Measurements from ENCODE around the gene SMTNL1.

SMTNL1 gene

DNA sequence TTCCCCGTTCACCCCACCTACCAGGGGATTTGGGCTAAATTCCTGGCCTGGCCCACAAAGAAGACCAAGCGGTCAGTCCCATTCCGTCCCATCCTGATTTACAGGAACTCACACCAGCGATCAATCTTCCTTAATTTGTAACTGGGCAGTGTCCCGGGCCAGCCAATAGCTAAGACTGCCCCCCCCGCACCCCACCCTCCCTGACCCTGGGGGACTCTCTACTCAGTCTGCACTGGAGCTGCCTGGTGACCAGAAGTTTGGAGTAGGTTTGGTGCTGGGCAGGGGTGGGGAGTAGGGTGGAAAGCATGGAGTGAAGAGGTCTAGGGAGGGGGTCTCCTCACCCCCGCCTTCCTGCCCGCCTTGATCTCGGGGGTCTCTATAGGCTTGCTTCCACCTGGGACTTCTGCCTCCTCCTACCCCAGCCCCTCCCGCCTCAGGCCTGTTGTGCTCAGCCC lies 60.1 kb downstream of the SMTNL1 start, which contains the start of gene SERPING1:
Gene SERPING1, plus strand, starts transcription at position 225 of the 455 bp plus-strand sequence. CDS start 586 bp downstream, outside the sequence.
- DNase-seq (ENCODE audit: low read depth) = no peak

DNA sequence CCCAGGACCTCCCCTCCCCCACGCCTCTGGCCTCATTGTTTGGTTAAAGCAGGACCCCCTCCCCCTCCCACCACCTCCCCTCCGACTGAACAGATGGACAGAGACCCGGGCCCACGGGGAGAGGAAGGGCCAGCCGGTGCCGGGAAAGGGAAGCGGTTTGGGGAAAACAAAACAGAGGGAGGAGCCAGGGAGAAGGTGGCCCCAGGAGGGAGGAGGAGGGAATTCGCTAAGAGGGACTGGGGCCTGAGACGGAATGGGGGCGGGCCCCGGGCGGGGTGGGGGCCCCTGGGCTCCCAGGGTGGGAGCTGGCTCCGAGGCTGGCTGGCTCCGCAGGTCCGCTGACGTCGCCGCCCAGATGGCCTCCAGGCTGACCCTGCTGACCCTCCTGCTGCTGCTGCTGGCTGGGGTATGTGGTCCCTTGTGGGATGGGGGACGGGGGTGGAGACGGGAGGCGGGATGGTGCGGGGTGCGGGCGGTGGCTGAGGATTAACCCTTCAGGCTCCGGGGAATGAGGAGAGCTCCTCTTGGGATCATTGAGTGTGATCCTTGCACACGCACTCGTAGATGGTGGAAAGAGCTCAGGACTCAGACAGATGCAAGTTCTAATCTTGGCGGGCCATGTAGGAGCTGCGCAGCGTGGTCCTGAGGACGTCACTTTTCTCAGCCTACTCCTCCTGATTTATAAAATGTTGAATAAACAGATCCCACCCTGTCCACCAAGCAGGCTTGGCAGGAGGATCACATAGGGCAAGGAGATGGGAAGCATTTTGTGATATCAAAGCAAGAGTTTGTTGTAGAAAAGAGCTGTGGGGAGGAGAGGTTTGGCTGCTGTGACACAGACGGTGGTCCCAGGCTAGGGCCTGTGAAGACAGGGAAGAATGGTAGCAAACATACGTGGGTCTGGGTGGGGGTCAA lies 60.8 kb downstream of the SMTNL1 start:
- no peak for DNase-seq (ENCODE audit: low read depth)

- no peak for DNase-seq (ENCODE audit: low read depth)
Observed at GRCh38 chr11:57598831-57599155, 61.4 kb downstream of the SMTNL1 start.

- DNase-seq (ENCODE audit: low read depth) = no peak
Observed at GRCh38 chr11:57599381-57599780, 62.0 kb downstream of the SMTNL1 start.

Measured in CMK (cell line).